Endothelial cell (in vitro differentiated cells): ENCODE data around the gene KCNQ1OT1. TPM values are rescaled to one million over a fixed set of nuclear protein-coding genes. Genes with fewer than 3 reads are reported as not detected.

Source experiments
- DNase-seq: peaks from one replicate; pipeline ENCODE4 v3.0.0; 2021; ENCODE audit warnings: low spot score
- H3K27ac Mint-ChIP-seq: one replicate; pipeline ENCODE4 v1.8.0; 2021; ENCODE audit warnings: mixed read lengths, inconsistent platforms; ENCODE audit not compliant: unreplicated experiment
- H3K27me3 Mint-ChIP-seq: one replicate; pipeline ENCODE4 v1.8.0; 2021; ENCODE audit warnings: mild to moderate bottlenecking, moderate library complexity, mixed read lengths, inconsistent platforms; ENCODE audit not compliant: unreplicated experiment
- H3K36me3 Mint-ChIP-seq: one replicate; pipeline ENCODE4 v1.8.0; 2021; ENCODE audit warnings: mild to moderate bottlenecking, low read depth, mixed read lengths, inconsistent platforms; ENCODE audit not compliant: unreplicated experiment
- H3K4me1 Mint-ChIP-seq: one replicate; pipeline ENCODE4 v1.8.0; 2021; ENCODE audit warnings: mild to moderate bottlenecking, mixed read lengths, inconsistent platforms; ENCODE audit not compliant: unreplicated experiment
- H3K4me3 Mint-ChIP-seq: one replicate; pipeline ENCODE4 v1.8.0; 2021; ENCODE audit warnings: mild to moderate bottlenecking, mixed read lengths, inconsistent platforms; ENCODE audit not compliant: unreplicated experiment
- H3K9me3 Mint-ChIP-seq: one replicate; pipeline ENCODE4 v1.8.0; 2021; ENCODE audit warnings: mixed read lengths, inconsistent platforms; ENCODE audit not compliant: unreplicated experiment
- CTCF ChIP-seq: fragments of 200-600 bp; sonication (generic); IDR thresholded peaks from one replicate; pipeline ENCODE4 v1.5.0; 2021; ENCODE audit warnings: antibody characterized with exemption; ENCODE audit not compliant: unreplicated experiment
- total RNA-seq: library from RNA; stranded (reverse); fragmentation: NEBNext Ultra II Directional; extraction: Animal tissue kit (Norgen Biotek cat#: 25700); gene quantifications from one replicate; pipeline ENCODE4 v1.2.1, GENCODE V29; 2021; ENCODE audit not compliant: unreplicated experiment

KCNQ1OT1 gene
- total RNA-seq, 1 donor from 2014 or later = 1.2 TPM

- Mint-ChIP-seq H3K9me3 (no peaks in the 10 kb centered on the region), H3K27ac (no peak overlapping the region), H3K36me3 (peaks cover 4% of the 10 kb centered on the region), H3K4me3 (no peak overlapping the region), H3K27me3 (peaks cover 9% of the 10 kb centered on the region), H3K4me1 (no peaks in the 10 kb centered on the region)
- no peak for DNase-seq
- no peak for TF ChIP-seq CTCF
Measured at GRCh38 chr11:2715716-2716350, 16.0 kb upstream of the KCNQ1OT1 start.

- Mint-ChIP-seq H3K4me1 (no peaks in the 10 kb centered on the region), H3K4me3 (no peak overlapping the region), H3K27ac (no peak overlapping the region), H3K9me3 (no peaks in the 10 kb centered on the region), H3K36me3 (peaks cover 4% of the 10 kb centered on the region), H3K27me3 (peaks cover 7% of the 10 kb centered on the region)
- no peak for TF ChIP-seq CTCF
- DNase-seq = no peak
Measured at GRCh38 chr11:2714871-2715270, 15.1 kb upstream of the KCNQ1OT1 start.

- TF ChIP-seq CTCF = no peak
- peaks cover 3% of the 10 kb centered on the region for H3K36me3 Mint-ChIP-seq
- DNase-seq = no peak
- no peaks in the 10 kb centered on the region for H3K9me3 Mint-ChIP-seq
- H3K4me1 Mint-ChIP-seq = no peaks in the 10 kb centered on the region
- H3K27ac Mint-ChIP-seq = no peak overlapping the region
- peaks cover 7% of the 10 kb centered on the region for H3K27me3 Mint-ChIP-seq
- H3K4me3 Mint-ChIP-seq = no peak overlapping the region
Measured at GRCh38 chr11:2714463-2714800, 14.6 kb upstream of the KCNQ1OT1 start.

GRCh38 chr11:2713661-2714462 lies 14.1 kb upstream of the KCNQ1OT1 start:
- no peaks in the 10 kb centered on the region for H3K9me3 Mint-ChIP-seq
- no peak for TF ChIP-seq CTCF
- DNase-seq = no peak
- H3K36me3 Mint-ChIP-seq = no peaks in the 10 kb centered on the region
- H3K27me3 Mint-ChIP-seq = peaks cover 7% of the 10 kb centered on the region
- no peak overlapping the region for H3K27ac Mint-ChIP-seq
- no peaks in the 10 kb centered on the region for H3K4me1 Mint-ChIP-seq
- no peak overlapping the region for H3K4me3 Mint-ChIP-seq

- H3K27me3 Mint-ChIP-seq = peaks cover 7% of the 10 kb centered on the region
- no peaks in the 10 kb centered on the region for H3K4me1 Mint-ChIP-seq
- H3K36me3 Mint-ChIP-seq = no peaks in the 10 kb centered on the region
- no peak overlapping the region for H3K27ac Mint-ChIP-seq
- DNase-seq = no peak
- no peak overlapping the region for H3K4me3 Mint-ChIP-seq
- H3K9me3 Mint-ChIP-seq = no peaks in the 10 kb centered on the region
- TF ChIP-seq CTCF = no peak
Measured at GRCh38 chr11:2713094-2713493, 13.3 kb upstream of the KCNQ1OT1 start.
